GM19397 (cell line): ENCODE measurements around the gene BCL2L2.

Experiments
- ATAC-seq: cut with Tn5 transposase; IDR thresholded peaks from one replicate; pipeline ENCODE4 v1.9.1; 2021; ENCODE audit warnings: mild to moderate bottlenecking, moderate library complexity; ENCODE audit not compliant: unreplicated experiment

Gene BCL2L2

DNA sequence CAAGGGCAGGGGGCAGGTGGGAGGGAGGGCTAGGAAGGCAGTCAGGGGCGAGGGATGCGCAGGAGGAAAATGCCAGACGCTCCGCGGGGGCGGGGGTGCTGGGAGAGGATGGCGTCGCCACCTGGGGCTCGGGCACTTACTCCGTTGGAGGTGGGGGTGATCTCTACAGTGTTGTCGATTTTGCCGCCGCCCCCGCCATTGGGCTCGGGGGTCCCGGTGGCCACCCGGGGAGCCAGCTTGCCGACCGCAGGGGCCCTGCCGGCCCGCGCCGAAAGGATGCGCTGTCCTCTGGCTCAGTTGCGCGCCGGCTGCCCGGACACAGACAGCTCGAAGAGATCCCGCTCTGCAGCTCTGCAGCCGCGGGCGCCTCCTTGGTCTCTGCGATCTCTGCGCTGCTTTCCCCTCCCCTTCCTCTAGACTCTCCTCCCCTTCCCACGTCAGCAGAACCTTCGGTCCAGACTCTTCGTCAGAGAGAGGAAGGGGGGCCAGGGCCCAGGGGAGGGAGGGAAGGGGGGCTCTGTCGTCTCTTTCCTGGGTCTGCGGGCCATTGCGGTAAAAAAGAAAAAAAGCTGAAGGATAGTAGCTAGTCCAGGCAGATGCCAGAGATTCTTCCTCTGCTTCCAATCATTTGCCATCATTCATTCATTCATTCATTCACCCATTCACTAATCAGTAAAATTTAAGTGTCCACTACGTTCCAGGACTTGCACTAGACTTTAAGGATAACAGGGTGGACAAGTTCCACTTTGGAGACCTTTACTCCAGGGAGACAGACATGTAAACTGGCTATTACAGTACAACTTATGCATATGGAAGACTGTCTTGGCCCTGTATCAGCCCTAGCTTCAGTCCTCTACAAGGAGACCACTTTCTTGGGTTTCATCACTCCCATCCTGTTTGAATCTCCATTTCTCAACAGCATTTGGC lies 46.1 kb downstream of the BCL2L2 start, which contains the start of gene SLC22A17:
Gene SLC22A17, minus strand, starts transcription at position 382 of the 927 bp plus-strand sequence.
- no peak for ATAC-seq

DNA sequence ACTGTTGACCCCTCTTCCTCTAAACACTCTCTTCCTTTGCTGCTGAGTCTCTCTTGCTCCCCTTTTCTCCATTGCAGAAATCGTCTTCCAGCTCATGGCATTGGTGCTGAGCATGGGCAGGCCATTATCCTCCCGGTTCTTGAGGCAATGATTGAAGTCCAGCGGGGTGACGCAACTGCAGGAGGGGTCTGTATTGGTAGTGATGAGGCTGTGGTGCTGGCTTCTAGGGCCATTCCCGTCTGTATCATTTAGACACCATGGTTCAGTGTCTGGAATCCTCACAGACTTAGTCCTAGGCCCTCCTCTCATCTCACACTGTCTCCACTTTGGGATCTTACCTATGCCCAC lies 46.8 kb downstream of the BCL2L2 start:
- no peak for ATAC-seq

DNA sequence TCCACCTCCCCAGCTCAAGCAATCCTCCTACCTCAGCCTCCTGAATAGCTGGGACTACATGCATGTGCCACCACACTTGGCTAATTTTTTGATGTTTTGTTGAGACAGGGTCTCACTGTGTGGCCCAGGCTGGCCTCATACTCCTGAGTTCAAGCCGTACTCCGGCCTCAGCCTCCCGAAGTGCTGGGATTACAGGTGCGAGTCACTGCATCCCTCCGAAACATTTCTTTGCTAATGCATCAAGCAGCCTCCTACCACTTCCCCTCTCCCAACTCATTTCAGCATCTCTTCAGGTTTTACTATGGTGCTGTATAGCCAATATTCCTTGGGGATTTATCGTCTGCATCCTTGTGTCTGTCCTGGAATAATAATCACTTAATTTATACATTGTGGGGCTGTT lies 48.4 kb downstream of the BCL2L2 start:
- ATAC-seq, result no peak

DNA sequence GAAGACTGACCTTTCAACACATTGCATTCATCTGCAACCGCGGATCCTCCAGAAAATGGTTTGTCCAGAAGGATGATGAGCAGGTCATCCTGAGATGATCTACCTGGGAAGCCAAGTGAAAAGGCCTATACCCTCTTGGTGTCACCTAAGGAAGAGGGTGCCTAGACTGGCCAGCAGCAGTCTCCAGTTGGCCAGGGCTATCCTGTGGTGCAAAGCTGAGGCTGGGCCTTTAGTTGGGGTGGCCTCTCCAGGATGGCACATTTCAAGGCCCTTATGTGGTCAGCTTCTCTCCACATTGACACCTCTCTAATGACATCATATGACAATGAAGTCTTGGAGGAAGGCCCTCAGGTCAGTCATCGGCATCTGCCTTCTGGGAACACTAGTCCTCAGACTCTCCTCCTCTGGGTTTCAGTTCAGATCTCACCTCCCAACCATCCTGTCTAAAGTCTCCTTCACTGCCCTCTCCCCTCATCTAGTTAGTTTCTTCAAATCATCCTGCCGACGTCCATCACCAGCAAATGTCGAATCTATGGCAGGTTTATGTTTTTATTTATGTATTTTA lies 49.3 kb downstream of the BCL2L2 start:
- no peak for ATAC-seq

DNA sequence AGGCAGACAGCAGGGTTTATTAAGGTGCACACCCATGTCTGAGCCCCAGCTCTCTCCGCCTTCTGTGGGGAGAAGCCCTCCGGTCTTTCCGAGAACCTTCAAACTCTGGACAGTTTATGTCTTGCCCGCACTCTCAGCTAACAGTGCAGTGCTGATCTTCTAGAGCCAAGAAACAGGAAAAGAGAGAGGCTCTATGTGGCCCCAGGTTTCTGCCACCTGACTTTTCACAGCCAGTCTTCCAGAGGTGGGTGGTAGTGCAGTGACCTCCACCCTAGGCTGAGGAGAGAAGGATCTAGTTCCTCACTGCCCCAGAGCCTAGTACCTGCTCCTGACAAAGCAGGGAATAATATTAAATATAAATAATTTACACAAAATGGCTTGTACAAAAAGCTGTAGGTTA lies 50.0 kb downstream of the BCL2L2 start:
- ATAC-seq, result no peak

- no peak for ATAC-seq
Measured at GRCh38 chr14:23357261-23357660, 50.6 kb downstream of the BCL2L2 start.

- ATAC-seq, result no peak
Measured at GRCh38 chr14:23358042-23358441, 51.4 kb downstream of the BCL2L2 start.

DNA sequence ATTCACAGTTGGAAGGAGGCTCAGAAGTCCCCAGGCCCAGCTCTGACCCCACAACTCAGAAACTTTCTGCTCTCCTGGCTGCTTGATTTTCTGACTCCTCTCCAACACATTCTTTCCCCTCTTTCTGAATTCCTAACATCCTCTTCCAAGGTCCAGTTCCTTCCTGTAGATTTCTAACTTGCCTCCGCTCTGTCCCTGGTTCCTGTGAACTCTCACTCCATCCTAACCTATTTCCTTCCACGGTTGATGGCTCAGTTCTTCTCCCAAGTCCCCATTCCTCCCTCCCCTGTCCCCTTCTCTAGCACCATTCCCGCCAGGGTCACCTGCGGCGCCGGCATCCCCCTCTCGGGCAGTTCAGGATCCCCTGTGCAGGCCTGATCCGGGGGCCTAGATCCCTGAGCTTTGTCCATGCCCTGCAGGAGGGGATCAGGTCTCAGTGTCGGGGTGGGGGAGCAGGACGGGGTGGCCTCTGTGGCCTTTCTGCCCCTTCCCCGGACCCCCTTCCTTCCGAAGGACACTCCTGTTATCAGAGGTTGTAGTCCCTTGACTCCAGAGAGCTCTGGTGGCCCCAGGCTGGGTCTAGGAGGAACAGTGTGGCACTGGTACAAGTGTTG lies 52.0 kb downstream of the BCL2L2 start:
- no peak for ATAC-seq

DNA sequence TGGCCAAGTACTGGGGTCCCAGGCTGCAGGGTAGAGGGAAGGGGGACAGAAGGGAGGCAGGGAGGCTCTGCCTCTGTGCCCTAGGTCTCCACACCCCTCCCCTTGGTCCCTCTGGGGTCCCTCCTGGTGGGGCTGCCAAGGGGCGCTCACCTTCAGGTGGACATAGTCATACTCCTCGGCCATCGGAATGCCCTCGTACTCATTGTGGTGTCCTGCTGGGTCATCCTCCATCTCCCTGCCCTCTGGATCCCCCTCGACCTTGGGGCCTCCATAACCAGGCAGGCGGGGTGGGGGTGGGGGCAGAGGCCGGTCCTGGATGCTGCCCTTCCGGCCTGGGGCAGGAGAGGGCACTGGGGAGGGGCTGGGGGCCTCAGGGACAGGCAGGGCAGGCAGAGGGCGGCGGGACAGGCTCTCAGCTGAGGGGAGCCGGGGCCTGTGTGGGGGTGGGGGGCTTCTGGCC lies 52.6 kb downstream of the BCL2L2 start:
- ATAC-seq, result no peak

DNA sequence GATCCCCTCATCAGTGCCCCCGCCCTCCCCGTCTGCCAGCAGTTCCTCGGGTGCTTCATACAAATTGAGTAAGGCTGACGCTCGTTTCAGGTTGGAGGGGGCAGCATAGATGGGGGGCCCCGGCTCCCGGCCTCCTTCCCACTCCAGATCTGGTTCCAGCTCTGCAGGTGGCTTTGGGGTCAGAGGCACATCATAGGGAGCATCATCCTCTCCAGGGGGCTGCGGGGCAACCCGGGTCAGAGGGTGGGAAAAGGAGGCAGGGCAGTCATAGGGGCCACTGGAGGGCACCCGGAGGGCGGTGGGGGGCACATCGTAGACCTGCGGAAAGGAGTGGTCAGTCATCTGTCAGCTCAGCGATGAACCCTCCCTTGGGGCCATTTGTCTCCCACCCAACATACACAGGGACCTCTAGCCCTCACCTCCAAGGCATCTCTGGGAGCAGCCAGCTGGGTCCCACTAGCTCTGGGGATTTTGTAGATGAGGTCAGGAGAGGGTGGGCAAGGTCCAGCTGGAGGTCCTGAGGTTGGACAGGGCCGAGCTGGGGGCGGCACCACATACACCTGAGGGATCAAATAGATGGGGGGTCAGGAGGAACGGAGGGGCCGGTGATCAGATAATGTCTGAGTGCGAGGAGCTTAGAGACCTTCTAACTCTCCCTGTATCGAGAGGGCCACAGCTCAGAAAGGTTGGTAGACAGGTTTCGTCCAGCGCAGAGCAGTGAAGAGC lies 53.3 kb downstream of the BCL2L2 start:
- no peak for ATAC-seq

GRCh38 chr14:23360496-23360895 lies 53.9 kb downstream of the BCL2L2 start:
- no peak for ATAC-seq

DNA sequence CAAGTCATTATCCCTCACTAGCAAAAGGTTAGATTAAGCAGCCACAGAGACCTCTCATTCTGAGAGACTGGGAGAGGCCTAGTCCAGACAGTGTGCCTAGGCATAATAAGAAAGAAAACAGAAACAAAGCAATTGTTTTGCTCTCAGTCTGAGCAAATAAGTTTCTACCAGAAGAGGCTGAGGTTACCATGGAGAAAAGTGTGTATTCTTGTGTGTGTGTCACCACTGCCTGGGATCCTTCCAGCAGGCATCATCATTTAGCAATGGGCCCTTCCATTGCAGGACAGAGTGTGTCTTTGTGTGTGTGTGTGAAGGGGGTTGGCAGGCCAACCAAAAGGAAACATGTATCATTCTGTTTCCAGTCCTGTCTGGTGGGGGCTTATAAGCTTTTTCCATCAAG lies 54.7 kb downstream of the BCL2L2 start:
- ATAC-seq, result no peak
